ENCODE results near the gene ABHD16A.

ABHD16A gene

DNA sequence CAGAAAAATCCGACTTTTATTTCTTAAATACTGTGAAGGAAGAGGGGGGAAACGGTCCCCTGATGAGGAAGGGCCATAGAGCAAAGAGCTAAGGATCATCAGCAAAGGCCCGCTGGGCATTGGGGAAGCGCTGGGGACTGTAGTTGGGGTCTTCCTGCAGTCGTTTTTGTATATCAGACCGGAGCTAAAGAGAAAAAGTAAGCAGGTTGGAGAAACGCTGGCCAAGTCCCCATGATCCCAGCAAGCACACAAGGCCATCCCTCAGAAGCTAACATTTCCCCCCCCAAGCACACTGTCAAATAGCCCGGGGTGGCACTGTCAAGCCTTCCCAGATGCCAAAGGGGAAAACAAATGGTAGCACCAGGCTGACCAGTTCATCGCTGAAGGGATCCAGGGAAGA is 64.1 kb downstream of the ABHD16A start:
- Histone ChIP-seq H3K4me1 (ENCODE audit: insufficient read depth, insufficient read length) (no peaks in the 10 kb centered on the region), H3K27me3 (ENCODE audit: insufficient read depth, insufficient read length) (no peaks in the 10 kb centered on the region), H3K9ac (ENCODE audit: insufficient read length, low read depth) (no peak overlapping the region), H3K36me3 (ENCODE audit: insufficient read depth, insufficient read length, low read length) (peaks cover 88% of the 10 kb centered on the region), H3K9me3 (ENCODE audit: insufficient read depth, low read length) (no peaks in the 10 kb centered on the region; the same call in 1 of the 2 replicates), H3K4me3 (ENCODE audit: insufficient read length, low read depth) (no peak overlapping the region)
- no peak for TF ChIP-seq ZNF274 (IDR thresholded peaks at IDR 0.05; ENCODE audit: low read depth, low read length)
- TF ChIP-seq SUZ12 (IDR thresholded peaks at IDR 0.05; ENCODE audit: extremely low read depth, insufficient read depth, insufficient read length), result no peak
- no peak for TF ChIP-seq YY1 (IDR thresholded peaks at IDR 0.05; ENCODE audit: insufficient read depth, insufficient read length)
- DNase-seq (ENCODE audit: low read depth, low spot score), result no peak

Measured in NT2/D1 (cell line).